Measurements from ENCODE around the gene ATP10D. TPM values are rescaled to one million over a fixed set of nuclear protein-coding genes. Genes with fewer than 3 reads are reported as not detected.

Gene ATP10D
- total and polyA plus RNA-seq, 2 donors (not counting 1 experiment from before 2014, with no cell fraction given) = 16.1 to 36.2 TPM

- POLR2A ChIA-PET = no interaction called here
These were observed 87.9 kb downstream of the ATP10D start for GRCh38 chr4:47572981-47573380.

More at GRCh38 chr4:47572981-47573380, 87.9 kb downstream of the ATP10D start:
- Mint-ChIP-seq H3K27me3 (no peaks in the 10 kb centered on the region), H3K4me1 (no peaks in the 10 kb centered on the region), H3K4me3 (no peak overlapping the region), H3K9me3 (ENCODE audit: insufficient read depth) (no peaks in the 10 kb centered on the region), H3K27ac (no peak overlapping the region)
- Histone ChIP-seq H3K9ac (ENCODE audit: low read length) (no peak overlapping the region), H3K9me3 (ENCODE audit: control extremely low read depth in 1 of 3, control insufficient read depth in 2 of 3, insufficient read depth in 1 of 3, low read length in 2 of 3) (no peaks in the 10 kb centered on the region), H3K79me2 (ENCODE audit: control insufficient read depth, insufficient read depth, low read length) (no peaks in the 10 kb centered on the region), H3K4me2 (replicated peaks; ENCODE audit: low read depth, low read length, poor library complexity, severe bottlenecking) (no peak overlapping the region), H3K27ac (ENCODE audit: low read length in 2 of 2) (no peak overlapping the region), H3K4me3 (ENCODE audit: control extremely low read depth in 1 of 5, extremely low read depth in 1 of 5, insufficient read depth in 1 of 5, low read depth in 2 of 5, low read length in 4 of 5) (no peak overlapping the region), H4K20me1 (ENCODE audit: control insufficient read depth, insufficient read depth, low read length, poor library complexity, severe bottlenecking) (no peaks in the 10 kb centered on the region), H2AFZ (ENCODE audit: insufficient read depth, low read depth, low read length, poor library complexity, severe bottlenecking) (no peak overlapping the region), H3K4me1 (ENCODE audit: control insufficient read depth in 2 of 2, insufficient read depth in 2 of 2, low read length in 2 of 2) (no peaks in the 10 kb centered on the region), H3K36me3 (replicated peaks in 1 of 2; ENCODE audit: control extremely low read depth in 1 of 2, control insufficient read depth in 1 of 2, extremely low read depth in 1 of 2, insufficient read depth in 2 of 2, low read length in 1 of 2) (peaks cover 2 to 85% of the 10 kb centered on the region in 2 experiments), H3K27me3 (replicated peaks in 1 of 4; ENCODE audit: control extremely low read depth in 1 of 4, control insufficient read depth in 3 of 4, insufficient read depth in 4 of 4, low read length in 3 of 4) (no peaks in the 10 kb centered on the region)
- TF ChIP-seq CTCF (IDR thresholded peaks at IDR 0.05) (no peak), EZH2 (IDR thresholded peaks at IDR 0.05; ENCODE audit: borderline replicate concordance, insufficient read depth, low read depth, low read length, poor library complexity, severe bottlenecking) (no peak)
- CTCF ChIA-PET = interaction anchor here (0.8 to 1.1 kb wide), 2 partner anchors 8 kb away, joined by 3 read pairs; no protein-coding TSS in a partner anchor
- ATAC-seq (ENCODE audit: low read depth) (no peak), DNase-seq (no peak)
- intact Hi-C loops (cut with micrococcal nuclease) = no loop called here
- WGBS (ENCODE audit: insufficient coverage) = 100% methylated on average over 2 of the region's 3 CpGs
